WTC11 (cell line): ENCODE data around the gene SNX10.

Experiments used
- ATF3 ChIP-seq: sonication (generic); formaldehyde crosslinking; conservative IDR thresholded peaks from 2 replicates; pipeline ENCODE4 v1.8.1; 2022; ENCODE audit warnings: mild to moderate bottlenecking, missing genetic modification reagents
- ATF6 ChIP-seq: sonication (generic); formaldehyde crosslinking; IDR thresholded peaks from 2 replicates; pipeline ENCODE4 v1.8.1; 2023; ENCODE audit warnings: mild to moderate bottlenecking, missing genetic modification reagents
- CREM ChIP-seq: sonication (generic); formaldehyde crosslinking; IDR thresholded peaks from 2 replicates; pipeline ENCODE4 v1.8.1; 2022; ENCODE audit warnings: mild to moderate bottlenecking, missing genetic modification reagents, moderate library complexity
- CTCF ChIP-seq: fragments of 200-600 bp; IDR thresholded peaks from 2 replicates; pipeline ENCODE4 v1.8.0; 2022; ENCODE audit warnings: antibody characterized with exemption
- E2F1 ChIP-seq: sonication (generic); formaldehyde crosslinking; IDR thresholded peaks from 2 replicates; pipeline ENCODE4 v1.8.0; 2022; ENCODE audit warnings: mild to moderate bottlenecking, missing genetic modification reagents
- ESRRA ChIP-seq: sonication (generic); formaldehyde crosslinking; IDR thresholded peaks from 2 replicates; pipeline ENCODE4 v1.8.1; 2022; ENCODE audit warnings: mild to moderate bottlenecking, missing genetic modification reagents, borderline replicate concordance
- ETV6 ChIP-seq: sonication (generic); formaldehyde crosslinking; IDR thresholded peaks from 2 replicates; pipeline ENCODE4 v1.8.1; 2022; ENCODE audit warnings: mild to moderate bottlenecking, missing genetic modification reagents
- MAX ChIP-seq: sonication (generic); formaldehyde crosslinking; IDR thresholded peaks from 2 replicates; pipeline ENCODE4 v1.8.0; 2022; ENCODE audit warnings: mild to moderate bottlenecking, missing genetic modification reagents
- SOX15 ChIP-seq: fragments of 250-450 bp; sonication (Bioruptor Pico); IDR thresholded peaks from 2 replicates; pipeline ENCODE4 v1.9.0; 2021; ENCODE audit warnings: mild to moderate bottlenecking
- TCF7 ChIP-seq: sonication (generic); formaldehyde crosslinking; IDR thresholded peaks from 2 replicates; pipeline ENCODE4 v1.8.0; 2022; ENCODE audit warnings: mild to moderate bottlenecking, low read depth, missing genetic modification reagents, moderate library complexity
- USF2 ChIP-seq: sonication (generic); formaldehyde crosslinking; IDR thresholded peaks from 2 replicates; pipeline ENCODE4 v1.8.1; 2023; ENCODE audit warnings: mild to moderate bottlenecking, missing genetic modification reagents, moderate library complexity
- ZBTB21 ChIP-seq: sonication (generic); formaldehyde crosslinking; IDR thresholded peaks from 2 replicates; pipeline ENCODE4 v1.8.1; 2023; ENCODE audit warnings: mild to moderate bottlenecking, missing genetic modification reagents, borderline replicate concordance
- ZNF317 ChIP-seq: sonication (generic); formaldehyde crosslinking; IDR thresholded peaks from 2 replicates; pipeline ENCODE4 v1.8.1; 2023; ENCODE audit warnings: low read depth, mild to moderate bottlenecking, moderate library complexity, missing genetic modification reagents, borderline replicate concordance

- TF ChIP-seq CTCF (no peak), MAX (CRISPR knock-in tag) (no peak), E2F1 (CRISPR knock-in tag) (no peak), TCF7 (CRISPR knock-in tag) (no peak), SOX15 (CRISPR knock-in tag) (no peak), USF2 (no peak), ZBTB21 (CRISPR knock-in tag) (no peak), ESRRA (CRISPR knock-in tag) (no peak), ZNF317 (CRISPR knock-in tag) (no peak), ETV6 (CRISPR knock-in tag) (no peak), ATF6 (CRISPR knock-in tag) (no peak), CREM (no peak), ATF3 (CRISPR knock-in tag) (no peak)
Measured at GRCh38 chr7:26307226-26307625, 15.6 kb downstream of the SNX10 start.
